ENCODE results near the gene CAMK2A. TPM values are rescaled to one million over a fixed set of nuclear protein-coding genes. Genes with fewer than 3 reads are reported as not detected.

CAMK2A gene
- total RNA-seq (2021) (0.13 and 0.65 TPM in 2 replicates), Bru-seq, nascent RNA (percentile 10 among the genes with signal in this experiment), BruChase-seq, experiment 1, labeled RNA remaining after a 2-hour chase (percentile 24 among the genes with signal in this experiment), BruChase-seq, experiment 2, labeled RNA remaining after a 6-hour chase (percentile 11 among the genes with signal in this experiment)
- long read RNA-seq = 0 reads

DNA sequence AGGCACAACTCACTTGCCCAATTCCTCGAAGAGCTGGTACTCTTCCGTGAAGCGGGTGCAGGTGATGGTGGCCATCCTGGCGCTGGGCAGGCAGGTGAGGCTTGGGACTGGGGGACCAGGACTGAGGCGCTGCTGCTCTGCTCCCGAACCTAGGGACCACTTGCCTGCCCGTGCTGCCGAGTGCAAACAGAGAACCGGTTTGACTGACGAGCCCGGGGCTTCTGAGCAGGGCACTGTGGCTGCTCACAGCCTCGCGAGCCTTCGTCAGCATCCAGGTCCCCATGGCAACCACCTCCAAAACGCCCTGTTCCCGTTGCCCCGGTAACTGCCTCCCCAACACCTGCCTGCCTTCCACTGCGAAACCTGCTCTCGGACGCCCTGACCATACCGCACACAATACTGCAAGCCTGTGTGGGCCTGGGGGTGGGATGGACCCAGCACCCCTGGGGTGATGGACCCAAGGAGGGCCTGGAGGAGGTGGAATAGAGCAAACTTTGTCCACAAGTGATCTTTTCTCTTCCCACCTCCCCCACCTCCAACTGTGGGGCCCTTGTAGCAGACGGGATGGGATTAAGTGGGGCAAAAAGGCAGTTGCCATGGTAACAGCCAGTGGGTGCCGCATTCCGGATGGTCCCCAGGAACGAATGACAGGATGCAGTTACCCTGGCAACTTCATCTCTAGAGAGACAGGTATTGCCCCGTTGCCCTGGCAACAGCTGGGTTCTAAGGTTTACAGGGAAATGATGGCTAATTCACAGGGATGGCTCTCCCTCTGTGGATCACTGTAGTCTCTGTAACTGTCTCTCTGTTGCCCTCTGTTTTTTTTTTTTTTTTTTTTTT, at the start of gene CAMK2A:
CAMK2A (minus strand) TSS at position 223 of the 840 bp plus-strand sequence; CDS start at position 75, 148 bp downstream.
- H4K20me1 ChIP-seq (ENCODE audit: insufficient read depth) = no peaks in the 10 kb centered on the region
- ChIA-PET POLR2A (ENCODE audit: unreplicated experiment) (no interaction called here), CTCF (no interaction called here)
- no TSS peak for BruUV-seq (replicated peaks)
- H3K9me3 ChIP-seq (ENCODE audit: insufficient read depth, low read depth) = no peaks in the 10 kb centered on the region
- intact Hi-C loops (cut with micrococcal nuclease; ENCODE audit: unreplicated experiment) = no loop called here
- H3K4me2 ChIP-seq = no peak within 1 kb of the TSS
- TF ChIP-seq EZH2 (IDR thresholded peaks at IDR 0.05; ENCODE audit: low read depth) (no peak), CTCF (conservative IDR thresholded peaks at IDR 0.05) (no peak)
- H3K27ac ChIP-seq = no peak within 1 kb of the TSS
- H3K27me3 ChIP-seq (ENCODE audit: insufficient read depth, low read depth) = 0 out of 2 replicates have a peak, but pooled peaks cover 6% of the 10 kb centered on the region
- H3K4me3 ChIP-seq = no peak within 1 kb of the TSS
- peaks cover 2% of the 10 kb centered on the region for H3K4me1 ChIP-seq (replicated peaks; ENCODE audit: insufficient read depth)
- H2AFZ ChIP-seq = no peak within 1 kb of the TSS
- H3K36me3 ChIP-seq (ENCODE audit: low read depth) = no peaks in the 10 kb centered on the region
- H3F3A ChIP-seq (ENCODE audit: insufficient read depth, low read depth) = no peaks in the 10 kb centered on the region; the same call in 1 of the 2 replicates
- no peaks in the 10 kb centered on the region for H3K79me2 ChIP-seq (ENCODE audit: low read depth)
- H3K9me2 ChIP-seq (ENCODE audit: insufficient read depth) = no peaks in the 10 kb centered on the region
- no peak for DNase-seq

GRCh38 chr5:150339165-150339564, 49.6 kb upstream of the CAMK2A start:
- POLR2A ChIA-PET (ENCODE audit: unreplicated experiment) = interaction anchor here (0.6 kb wide), 1 partner anchor 332 kb away, joined by 3 read pairs; no protein-coding TSS in a partner anchor
- Histone ChIP-seq H3K27ac (no peak overlapping the region), H3K4me3 (no peak overlapping the region), H4K20me1 (ENCODE audit: insufficient read depth) (no peaks in the 10 kb centered on the region), H3K4me1 (replicated peaks; ENCODE audit: insufficient read depth) (no peaks in the 10 kb centered on the region), H3K79me2 (ENCODE audit: low read depth) (no peaks in the 10 kb centered on the region), H3K27me3 (ENCODE audit: insufficient read depth, low read depth) (no peaks in the 10 kb centered on the region), H3K9me3 (ENCODE audit: insufficient read depth, low read depth) (no peaks in the 10 kb centered on the region), H3K9me2 (ENCODE audit: insufficient read depth) (no peaks in the 10 kb centered on the region), H3K36me3 (ENCODE audit: low read depth) (no peaks in the 10 kb centered on the region), H3F3A (ENCODE audit: insufficient read depth, low read depth) (no peaks in the 10 kb centered on the region), H2AFZ (no peak overlapping the region), H3K4me2 (no peak overlapping the region)
- TF ChIP-seq EZH2 (IDR thresholded peaks at IDR 0.05; ENCODE audit: low read depth) = no peak
- no TSS peak for BruUV-seq (replicated peaks)
- CTCF ChIA-PET = interaction anchor here (0.6 kb wide), 2 partner anchors 107 to 158 kb away, joined by 4 to 5 read pairs; no protein-coding TSS in a partner anchor
- DNase-seq = no peak
- intact Hi-C loops (cut with micrococcal nuclease; ENCODE audit: unreplicated experiment) = no loop called here

- POLR2A ChIA-PET (ENCODE audit: unreplicated experiment) = interaction anchor here (0.6 kb wide), 1 partner anchor 331 kb away, joined by 3 read pairs; no protein-coding TSS in a partner anchor
- no peak overlapping the region for H2AFZ ChIP-seq
Observed at GRCh38 chr5:150338546-150338945, 49.0 kb upstream of the CAMK2A start.

More at GRCh38 chr5:150338546-150338945, 49.0 kb upstream of the CAMK2A start:
- no peaks in the 10 kb centered on the region for H3F3A ChIP-seq (ENCODE audit: insufficient read depth, low read depth)
- no peak for TF ChIP-seq CTCF (conservative IDR thresholded peaks at IDR 0.05)
- TF ChIP-seq EZH2 (IDR thresholded peaks at IDR 0.05; ENCODE audit: low read depth) = no peak
- H3K79me2 ChIP-seq (ENCODE audit: low read depth) = no peaks in the 10 kb centered on the region
- no peaks in the 10 kb centered on the region for H3K4me1 ChIP-seq (replicated peaks; ENCODE audit: insufficient read depth)
- no peaks in the 10 kb centered on the region for H3K27me3 ChIP-seq (ENCODE audit: insufficient read depth, low read depth)
- no peak overlapping the region for H3K4me2 ChIP-seq
- no peak for DNase-seq
- H3K36me3 ChIP-seq (ENCODE audit: low read depth) = no peaks in the 10 kb centered on the region
- no TSS peak for BruUV-seq (replicated peaks)
- H3K4me3 ChIP-seq = no peak overlapping the region
- H3K9me2 ChIP-seq (ENCODE audit: insufficient read depth) = no peaks in the 10 kb centered on the region
- H3K9me3 ChIP-seq (ENCODE audit: insufficient read depth, low read depth) = no peaks in the 10 kb centered on the region
- CTCF ChIA-PET = interaction anchor here (0.6 kb wide), 2 partner anchors 106 to 159 kb away, joined by 4 to 5 read pairs; no protein-coding TSS in a partner anchor
- intact Hi-C loops (cut with micrococcal nuclease; ENCODE audit: unreplicated experiment) = no loop called here
- no peaks in the 10 kb centered on the region for H4K20me1 ChIP-seq (ENCODE audit: insufficient read depth)
- H3K27ac ChIP-seq = no peak overlapping the region
